AG20443 (cell line): ENCODE results near the gene KIF26A.
"Not testable (repeated sequence)": the region's sequence is repeated elsewhere in the genome, so short reads cannot be mapped to it uniquely, and the experiment has no call there.

Experiments used
- DNase-seq: peaks from one replicate; pipeline ENCODE4 v3.0.0; 2012; ENCODE audit warnings: low spot score, mixed read lengths

KIF26A gene

DNA sequence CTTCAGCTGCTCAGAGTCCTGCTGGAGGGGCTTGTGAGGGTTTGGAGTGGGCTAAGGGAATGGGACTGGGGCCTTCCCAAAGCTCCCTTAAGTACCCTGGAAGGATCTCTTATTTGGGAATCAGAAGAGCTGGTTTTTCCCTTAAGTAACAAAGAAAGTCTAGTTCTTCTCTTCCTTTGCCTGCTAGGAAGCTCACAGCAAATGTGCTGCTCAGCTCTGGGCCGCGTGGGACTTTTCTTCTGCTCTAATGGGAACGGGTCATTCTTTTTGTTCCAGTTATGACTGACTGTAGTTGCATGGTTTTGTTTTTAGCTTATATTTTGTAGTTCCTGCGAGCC is 6.0 kb downstream of the KIF26A start:
- no peak for DNase-seq

DNA sequence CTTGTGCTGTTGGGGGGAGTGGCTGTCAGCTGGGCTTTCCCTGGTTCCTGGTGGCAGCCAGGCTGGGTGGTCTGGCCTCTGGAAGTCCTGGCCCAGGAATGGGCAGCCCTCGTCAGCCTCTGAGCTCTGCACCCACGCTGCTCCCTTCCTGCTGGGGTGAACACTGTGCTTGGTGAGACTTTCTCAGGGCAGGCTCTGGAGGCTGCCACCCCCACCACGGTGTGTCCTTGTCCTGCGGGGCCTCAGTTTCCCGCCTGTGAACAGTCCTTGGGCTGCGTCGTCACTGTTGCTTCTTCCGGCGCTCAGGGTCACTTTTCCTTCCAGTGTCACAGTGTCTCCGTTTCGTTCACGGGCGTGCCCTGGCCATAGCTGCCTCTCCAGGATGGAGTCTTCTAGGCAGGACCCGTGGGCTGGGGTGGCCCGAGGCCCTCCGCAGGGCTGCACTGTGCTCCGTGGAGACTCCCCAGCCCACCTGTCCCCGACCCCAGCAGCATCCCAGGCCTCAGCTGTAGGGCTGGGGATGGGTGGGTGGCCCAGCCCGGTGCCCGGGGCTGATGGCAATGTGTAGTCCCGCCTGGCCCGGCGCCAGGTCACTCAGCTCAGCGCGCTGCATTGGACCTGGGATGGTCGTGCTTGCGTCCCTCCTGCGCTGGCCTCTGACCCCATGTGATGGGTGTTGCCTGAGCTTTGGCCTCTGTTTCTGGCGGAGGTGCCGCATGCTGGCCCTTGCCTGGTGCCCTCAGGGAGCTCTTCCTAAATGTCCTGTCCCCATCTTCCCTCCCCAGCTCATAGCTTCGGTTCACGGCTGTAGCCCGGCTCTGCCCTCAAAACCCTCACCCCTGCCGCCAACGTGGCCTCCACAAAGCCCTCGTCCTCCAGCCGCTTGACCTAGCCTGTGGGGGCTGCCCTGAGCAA is 6.8 kb downstream of the KIF26A start:
- DNase-seq = no peak

DNA sequence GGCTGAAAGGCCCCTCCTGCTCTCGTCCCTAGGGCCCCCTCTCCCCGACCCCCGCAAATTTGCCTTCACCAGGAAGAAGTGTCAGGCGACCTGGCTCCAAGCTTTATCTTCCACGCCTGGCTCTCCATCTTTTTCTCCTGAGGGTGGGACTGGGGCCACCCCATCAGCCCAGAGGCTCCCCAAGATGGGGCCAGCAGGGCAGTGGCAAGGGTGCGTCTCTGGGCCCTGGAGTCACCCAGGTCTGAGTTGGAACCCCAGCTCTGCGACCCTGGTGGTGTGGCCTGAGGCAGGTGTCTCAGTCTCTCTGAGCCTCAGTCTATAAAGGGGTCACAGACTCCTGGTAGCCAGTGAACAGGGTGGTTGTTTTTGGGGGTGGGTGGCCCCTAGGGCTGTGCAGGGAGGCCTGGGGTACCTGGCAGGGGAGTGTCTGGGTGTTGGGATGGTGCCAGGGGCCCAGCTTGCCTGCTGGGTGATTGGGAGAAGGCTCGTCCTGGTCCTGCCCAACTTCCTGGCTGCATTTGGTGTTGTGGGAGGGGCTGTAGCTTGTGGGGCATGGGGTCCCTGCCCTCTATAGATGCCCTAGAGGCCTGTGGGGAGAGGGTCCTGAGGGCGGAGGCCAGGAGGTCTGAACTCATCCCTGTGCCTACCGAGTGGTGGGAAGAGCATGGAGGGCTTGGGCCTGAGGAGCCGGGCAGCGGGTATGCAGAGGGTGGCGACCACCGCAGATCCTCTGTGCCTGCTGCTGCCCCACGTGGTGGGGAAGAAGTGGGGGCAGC is 7.6 kb downstream of the KIF26A start:
- DNase-seq = no peak

DNA sequence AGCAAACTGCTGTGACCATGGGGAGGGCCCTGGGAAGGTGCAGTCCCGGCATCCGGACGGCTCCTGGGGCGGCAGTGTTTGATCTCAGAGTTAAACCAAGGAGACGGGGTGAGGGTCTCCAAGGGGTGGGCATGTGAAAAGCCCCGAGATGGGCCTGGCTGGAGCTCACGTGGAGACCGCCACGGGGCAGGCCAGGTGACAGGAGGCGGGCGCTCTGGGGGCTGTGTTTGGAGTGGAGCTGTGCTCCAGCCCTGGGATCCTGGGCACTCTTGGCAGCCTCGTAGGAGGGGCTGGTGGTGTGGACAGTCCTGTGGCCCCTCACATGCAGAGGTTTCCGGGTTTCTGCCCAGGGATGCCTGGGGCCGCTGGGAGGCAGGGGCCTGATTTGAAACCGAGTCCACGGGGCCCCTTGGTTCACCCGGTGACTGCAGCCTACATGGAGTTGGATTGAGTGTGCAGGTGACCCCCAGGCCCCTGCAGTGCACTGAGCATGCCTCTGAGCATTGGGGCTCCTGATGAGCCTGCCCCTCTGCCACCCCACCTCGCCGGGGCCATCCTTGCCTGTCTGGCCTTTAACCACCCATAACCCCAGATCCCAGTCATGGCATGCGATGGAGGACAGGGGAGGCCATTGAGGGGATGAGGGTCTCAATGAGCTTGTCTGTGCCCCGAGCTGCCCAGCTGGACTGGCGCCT is 8.4 kb downstream of the KIF26A start:
- DNase-seq = no peak

DNA sequence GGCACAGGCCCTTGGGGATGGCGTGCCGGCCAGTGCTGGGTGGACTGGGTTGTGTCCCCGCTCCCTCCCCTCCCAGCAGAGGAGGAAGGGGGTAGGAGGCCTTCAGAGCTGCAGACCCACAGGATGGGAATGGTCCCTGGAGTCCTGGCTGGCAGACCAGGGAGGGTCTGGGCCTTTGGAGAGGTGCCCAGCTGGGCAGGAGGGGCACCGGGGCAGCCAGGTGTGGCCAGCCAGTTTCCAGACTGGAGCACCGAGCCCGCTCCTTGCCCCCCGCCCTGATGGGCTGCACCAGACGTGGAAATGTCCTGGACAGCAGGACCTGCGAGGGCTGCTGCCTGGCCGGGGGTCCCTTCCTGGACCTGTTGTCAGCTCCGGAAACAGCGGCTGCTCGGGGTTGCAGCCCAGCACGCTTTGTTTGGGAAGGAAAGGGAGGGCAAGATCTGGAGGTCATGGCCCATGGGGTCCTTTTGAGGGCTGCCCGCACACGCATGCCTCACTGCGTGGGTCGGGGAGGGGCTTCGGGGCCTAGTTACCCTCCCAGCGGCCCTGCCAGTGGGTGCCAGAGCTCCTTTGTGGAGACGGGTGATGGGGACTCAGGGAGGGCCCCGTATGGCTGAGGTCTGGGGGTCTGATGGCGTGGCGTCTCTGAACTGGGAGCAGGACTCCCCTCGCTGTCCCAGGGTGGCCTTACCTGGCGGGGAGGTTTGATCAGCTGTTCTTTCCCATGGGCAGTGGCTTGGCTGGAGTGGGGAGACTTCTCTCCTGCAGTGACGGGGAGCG is 9.1 kb downstream of the KIF26A start:
- DNase-seq = no peak

DNA sequence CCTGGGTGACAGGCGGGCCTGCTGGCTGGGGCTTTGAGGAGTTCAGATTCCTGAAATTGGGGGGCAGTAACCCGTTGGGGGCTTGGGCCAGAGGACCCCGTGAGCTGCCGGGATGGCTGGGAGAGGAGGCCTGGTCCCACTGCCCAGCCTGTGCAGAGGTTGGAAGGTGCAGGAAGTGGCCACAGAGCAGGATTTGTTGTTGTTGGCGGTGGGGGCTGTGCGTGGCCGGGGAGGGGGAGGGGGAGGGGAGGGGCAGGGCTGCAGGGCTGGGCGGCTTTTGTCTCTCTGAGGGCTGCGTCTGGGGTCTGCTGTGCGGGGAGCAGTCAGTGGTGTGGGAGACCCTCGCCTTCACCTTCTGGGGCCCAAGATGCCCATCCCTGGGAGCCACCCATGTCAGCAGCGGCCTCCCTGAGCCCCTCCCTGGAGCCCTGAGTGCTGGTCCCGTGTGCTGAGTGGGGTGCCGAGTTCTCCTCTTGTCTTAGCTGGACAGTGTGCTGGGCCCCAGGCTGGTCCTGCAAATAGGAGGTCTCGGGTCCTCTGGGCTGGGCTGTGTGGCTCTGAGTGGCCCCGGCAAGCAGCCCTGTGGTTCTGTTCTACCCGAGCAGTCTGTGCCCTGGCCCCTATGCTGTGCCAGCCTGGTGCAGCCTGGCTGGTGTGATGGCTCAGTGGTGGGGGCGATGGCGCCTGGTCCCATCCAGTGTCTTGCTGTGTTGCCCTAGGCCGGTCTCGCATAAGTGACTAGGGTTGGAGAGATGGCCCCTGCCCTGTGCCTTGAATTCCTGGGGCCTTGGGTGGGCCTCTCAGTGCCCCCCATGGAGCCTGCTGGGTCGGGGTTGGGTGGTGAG is 10.3 kb downstream of the KIF26A start:
- DNase-seq = no peak

DNA sequence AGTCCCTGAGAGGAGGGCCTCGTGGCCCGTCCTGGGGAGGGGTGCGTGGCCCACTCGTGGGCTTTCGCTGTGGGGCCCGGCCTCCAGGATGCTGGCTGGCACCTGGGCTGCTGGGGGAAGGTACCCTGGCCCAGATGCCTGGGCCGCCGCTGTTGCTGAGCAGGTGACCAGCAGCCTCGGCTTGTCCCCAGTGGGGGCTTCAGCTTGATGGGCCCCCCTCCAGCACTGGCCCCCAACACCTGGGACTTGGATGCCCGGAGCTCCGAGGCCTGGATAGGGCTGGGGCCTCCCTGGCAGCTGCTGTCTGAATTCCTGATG is 10.8 kb downstream of the KIF26A start:
- no peak for DNase-seq

DNA sequence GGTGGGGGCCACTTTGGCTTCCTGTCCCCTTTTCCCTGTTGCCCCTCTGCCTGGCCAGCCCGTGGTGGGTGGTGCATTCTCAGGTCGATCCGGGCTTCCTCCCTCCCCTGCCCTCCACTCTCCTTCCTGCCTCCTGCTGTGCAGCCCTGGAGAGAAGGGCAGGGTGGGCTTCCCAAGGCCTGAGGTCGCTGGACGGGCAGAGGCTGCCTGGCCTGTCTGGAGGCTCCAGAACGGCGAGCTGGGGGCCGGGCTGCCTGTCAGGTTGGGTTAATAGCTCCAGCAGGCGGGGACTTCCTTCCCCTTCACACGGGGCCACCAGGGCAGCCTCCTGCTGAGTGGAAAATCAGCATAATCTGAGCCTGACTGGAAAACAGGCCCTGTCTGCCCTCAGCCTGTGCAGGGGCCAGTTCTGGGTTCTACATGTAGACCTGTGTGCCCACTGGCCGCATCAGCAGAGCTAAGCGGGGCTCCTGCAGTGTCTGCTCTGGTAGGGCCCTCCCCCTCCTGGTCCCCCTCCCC is 11.3 kb downstream of the KIF26A start:
- DNase-seq = no peak

DNA sequence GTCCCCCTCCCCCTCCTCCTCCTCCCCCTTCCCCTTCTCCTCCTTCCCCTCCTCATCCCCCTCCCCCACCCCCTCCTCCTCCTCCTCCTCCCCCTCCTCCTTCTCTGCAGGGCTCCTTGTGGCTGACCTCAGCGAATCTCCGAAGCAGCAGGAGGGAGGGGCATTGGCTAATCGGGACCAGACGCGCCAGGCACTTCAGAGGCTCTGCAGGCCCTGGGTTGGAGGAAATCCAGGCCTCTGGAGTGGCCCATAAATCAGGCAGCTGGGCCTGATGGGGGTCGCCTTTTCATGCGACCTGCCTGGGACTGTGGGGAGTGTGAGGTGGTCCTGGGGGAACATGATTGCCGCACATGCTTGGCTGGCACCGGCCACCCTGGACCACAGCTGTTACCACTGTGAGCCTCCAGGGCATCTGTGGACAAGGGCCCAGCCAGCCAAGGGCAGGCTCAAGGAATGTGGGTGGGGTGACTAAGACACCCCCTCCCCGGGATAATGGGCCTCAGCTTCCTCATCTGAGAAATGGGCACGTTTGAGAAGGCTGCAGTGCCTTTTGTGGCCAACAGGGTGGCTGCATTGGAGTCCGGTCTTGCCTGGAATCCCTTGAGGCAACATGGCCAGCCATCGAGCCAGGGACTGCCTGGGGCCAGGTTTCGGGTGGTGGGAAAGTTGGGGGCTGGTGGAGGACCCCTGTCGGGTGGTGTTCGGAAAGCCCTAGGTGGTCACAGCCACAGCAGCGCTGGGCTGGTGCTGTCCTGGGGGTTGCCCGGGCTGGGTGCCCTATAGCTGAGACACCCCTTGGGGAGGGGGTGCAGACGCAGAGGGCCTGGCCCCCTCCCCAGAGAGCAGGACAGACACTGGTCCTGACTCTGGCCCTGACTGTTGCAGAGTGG is 12.0 kb downstream of the KIF26A start:
- DNase-seq = peak; percentile 75

DNA sequence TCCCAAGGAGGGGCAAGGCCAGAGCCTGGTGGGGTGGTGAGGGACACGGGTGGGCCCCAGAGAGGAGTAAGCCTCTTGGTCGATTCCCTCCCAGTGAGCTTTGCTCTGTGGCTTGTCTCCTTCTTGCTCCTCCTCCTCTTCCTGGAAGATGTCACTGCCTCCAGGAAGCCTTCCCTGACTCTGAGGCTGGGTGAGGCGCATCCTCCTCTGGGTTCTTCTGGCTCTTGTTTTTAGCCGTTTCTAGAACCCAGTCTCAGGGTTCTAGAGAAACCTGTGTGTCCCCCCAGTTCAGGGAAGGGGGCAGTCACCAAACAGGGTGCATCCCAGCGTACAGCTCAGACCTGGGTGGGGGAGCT is 12.6 kb downstream of the KIF26A start:
- no peak for DNase-seq

DNA sequence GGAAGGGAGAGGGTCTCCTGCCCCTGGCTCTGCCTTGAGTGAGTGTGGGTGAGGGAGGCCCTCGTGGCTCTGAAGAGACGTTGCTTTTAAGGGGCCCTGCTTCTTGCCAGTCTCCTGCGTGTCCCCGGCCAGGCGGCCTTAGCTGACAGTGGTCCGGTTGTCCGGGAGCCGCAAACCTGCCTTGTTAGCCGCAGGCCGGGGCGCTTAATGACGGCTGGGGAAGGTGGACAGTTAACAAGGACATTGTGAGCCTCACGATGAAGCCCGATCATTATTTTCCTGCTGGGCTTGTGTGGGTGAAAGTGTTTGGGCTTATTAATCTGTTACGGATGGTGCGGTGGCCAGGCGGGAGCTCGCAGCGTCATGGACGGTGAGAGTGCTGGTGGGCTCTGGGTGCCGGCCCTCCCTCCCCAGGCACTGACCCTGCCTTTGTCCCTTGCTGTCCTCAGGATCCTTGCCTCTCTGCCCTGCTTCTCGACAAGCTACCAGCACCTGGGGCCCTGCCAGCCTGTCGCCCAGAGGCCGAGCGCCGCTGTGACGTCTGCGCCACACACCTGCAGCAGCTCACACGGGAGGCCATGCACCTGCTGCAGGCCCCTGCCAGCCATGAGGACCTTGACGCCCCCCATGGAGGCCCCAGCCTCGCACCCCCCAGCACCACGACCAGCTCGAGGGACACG is 13.3 kb downstream of the KIF26A start:
- DNase-seq = no peak

DNA sequence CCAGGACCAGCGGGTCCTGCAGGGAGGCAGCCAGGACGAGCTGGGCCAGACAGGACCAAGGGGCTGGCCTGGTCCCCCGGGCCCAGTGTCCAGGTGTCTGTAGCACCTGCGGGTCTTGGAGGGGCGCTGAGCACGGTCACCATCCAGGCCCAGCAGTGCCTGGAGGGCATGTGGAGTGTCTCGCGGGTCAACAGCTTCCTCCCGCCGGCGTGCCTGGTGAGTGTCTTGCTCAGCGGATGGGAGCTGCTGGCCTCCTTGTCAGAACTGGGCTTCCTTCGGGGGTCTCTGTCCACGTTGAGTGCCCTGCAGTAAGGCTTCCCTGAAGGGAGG is 13.8 kb downstream of the KIF26A start:
- no peak for DNase-seq

DNA sequence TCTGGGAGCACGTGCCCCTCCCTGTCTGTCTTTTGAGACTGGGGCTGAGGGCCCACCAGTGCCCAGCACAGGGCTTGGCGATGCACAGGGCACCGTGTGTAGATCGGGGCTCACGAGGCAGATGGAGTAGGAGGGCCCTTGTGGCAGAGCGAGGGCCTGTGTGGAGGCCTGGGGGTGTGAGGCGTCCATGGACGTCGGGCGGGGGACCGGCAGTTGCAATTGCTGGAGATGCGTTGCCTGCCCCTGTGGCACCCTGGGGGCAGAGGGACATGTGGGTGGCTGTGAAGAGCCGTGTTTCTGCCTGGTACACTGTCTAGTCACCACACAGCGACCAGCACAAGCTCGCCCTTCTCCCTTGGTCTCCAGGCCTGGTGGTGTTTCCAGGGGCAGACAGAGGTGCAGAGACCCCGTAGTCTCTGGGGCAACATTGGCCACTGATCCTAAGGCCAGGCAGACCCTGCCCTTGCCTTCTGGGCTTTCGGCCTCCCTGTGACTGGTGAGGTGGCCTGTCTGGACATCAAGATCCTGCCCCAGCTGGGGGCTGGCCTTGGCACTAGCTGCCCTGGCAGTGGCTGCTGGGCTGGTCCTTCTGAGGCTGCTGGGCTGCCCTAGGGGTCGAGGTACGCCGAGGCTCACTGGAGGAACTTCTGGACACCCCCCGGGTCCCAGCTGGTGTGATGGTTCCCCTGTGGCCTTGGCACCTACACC is 14.5 kb downstream of the KIF26A start:
- no peak for DNase-seq

DNA sequence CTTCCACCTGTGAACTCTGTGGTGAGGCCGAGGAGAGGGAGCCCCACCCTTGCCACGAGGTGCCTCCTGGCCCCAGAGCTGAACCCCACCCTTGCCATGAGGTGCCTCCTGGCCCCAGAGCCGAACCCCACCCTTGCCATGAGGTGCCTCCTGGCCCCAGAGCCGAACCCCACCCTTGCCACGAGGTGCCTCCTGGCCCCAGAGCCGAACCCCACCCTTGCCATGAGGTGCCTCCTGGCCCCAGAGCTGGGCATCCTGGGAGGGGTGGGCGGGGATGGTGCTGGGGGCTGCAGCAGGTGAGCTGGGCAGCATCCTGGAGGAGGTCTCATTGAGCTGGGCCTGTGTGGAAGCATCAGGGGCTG is 15.0 kb downstream of the KIF26A start:
- DNase-seq = not testable (repeated sequence)

DNA sequence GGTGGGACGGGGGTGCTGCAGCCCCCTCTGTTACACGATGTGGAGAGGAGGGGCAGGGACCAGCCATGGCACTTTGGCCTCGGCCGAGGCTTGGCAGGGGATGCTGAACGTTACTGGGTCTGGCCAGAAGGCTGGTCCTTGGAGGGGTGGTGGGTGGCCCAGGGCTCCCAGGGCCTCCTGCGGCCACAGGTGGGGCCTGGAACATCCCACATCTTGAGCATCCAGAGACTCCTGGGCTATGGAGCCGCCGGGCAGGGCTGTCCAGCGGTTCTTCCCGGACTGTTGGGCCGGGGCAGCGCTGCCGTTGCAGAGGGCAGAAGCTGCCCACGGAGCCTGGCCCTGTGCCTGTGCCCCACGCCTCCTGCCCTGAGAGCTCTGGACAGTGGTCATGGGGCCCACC is 15.9 kb downstream of the KIF26A start:
- DNase-seq = no peak

DNA sequence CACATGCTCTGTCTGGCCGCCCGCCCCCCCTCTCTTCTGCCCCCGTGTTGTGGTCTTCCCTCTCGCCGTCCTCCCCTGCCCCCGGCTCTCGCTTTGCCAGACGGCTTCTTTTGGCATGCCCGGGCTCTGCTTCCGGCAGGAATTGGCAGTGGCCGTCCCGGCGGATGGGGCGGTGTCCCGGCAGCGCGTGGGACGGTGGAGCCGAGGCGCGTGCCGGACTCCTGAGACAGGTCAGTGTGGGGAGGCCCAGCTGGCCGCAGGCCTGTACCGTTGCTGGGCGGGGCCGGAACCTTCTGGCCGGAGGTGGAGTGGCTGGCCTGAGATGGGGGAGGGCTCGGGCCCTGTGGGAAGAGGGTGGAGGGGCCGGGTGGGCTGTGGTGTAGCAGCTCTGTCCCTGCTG is 17.1 kb downstream of the KIF26A start:
- DNase-seq = no peak

DNA sequence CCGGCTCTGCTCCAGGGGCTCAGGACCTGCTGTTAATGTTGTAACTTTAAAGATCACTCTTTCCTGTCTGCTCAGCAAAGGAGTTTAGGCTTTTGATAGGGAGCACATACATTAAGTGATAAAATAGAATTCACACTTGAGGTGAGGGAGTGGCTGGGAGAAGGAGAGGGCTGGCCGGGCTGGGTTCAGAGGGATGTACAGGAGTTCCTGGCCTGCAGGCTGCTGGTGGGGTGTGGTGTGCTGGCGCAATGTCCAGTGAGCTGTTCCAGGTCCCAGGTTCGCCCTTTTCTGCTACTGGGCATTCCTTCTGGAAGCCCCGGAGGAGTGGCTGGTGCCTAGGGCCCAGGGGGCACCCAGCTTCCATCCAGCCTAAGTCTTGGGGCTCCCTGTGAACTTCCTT is 17.8 kb downstream of the KIF26A start:
- no peak for DNase-seq

DNA sequence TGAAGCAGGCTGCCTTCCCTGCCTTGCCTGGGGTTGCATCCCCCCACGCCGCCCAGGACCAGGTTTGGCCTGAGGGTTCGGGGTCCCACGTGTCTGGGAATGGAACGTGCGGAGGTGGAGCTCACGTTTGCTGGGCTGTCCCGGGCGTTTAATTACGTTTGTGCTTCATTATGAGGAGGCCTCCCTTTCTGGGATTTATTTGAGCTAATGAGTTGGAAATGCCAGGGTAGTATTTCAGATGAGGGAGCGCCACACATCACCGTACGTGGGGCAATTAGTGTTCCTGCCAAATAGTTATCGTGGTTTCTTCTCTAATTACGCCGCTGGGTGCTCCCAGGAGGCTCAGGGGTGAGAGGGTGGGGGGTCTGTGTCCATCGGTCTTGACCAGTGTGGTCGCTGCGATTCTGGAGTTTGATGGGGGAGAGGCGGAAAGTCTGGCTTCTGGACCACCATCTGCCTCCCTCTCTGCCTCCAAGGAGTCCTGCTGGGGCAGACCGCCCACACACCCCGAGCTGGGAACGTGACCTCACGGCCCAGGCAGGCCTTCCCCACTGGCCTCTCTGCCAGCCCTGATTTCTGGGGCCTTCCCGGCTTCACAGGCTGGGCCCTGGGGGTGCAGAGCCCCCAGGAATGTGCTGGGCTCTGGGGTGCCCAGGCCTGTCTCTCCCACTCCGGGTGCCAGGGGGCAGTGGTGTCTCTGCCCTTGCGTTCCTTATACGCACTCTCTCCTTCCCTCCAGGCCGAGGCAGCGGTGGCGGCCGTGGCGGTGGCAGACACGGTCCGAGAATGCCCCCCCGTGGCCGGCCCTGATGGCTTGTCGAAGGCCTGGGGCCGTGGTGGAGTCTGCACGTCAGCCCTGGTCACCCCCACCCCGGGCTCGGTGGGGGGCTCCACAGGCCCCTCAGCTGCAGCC is 18.9 kb downstream of the KIF26A start:
- DNase-seq = no peak
